Caki2 (cell line): ENCODE results near the gene SPAG9. TPM values are rescaled to one million over a fixed set of nuclear protein-coding genes. Genes with fewer than 3 reads are reported as not detected.

Source experiments
- DNase-seq: peaks from one replicate; pipeline ENCODE4 v3.0.0-alpha.2; 2015; ENCODE audit warnings: low read depth
- in situ Hi-C: cut with HindIII; loops from 2 replicates; pipeline ENCODE4 v1.10.0; 2016; ENCODE audit warnings: low sequenced_read_pairs, low pct_unique_long_range_greater_than_20kb, mixed read lengths
- total RNA-seq: library from RNA; depleted of rRNA; stranded (reverse); fragments of >200 nt; shearing (Covaris generic); gene quantifications from 2 replicates; pipeline ENCODE4 v1.2.3, GENCODE V29; 2014; ENCODE audit warnings: low replicate concordance

The SPAG9 gene
- total RNA-seq, 1 experiment from 2014 or later: 97.9 TPM

DNA sequence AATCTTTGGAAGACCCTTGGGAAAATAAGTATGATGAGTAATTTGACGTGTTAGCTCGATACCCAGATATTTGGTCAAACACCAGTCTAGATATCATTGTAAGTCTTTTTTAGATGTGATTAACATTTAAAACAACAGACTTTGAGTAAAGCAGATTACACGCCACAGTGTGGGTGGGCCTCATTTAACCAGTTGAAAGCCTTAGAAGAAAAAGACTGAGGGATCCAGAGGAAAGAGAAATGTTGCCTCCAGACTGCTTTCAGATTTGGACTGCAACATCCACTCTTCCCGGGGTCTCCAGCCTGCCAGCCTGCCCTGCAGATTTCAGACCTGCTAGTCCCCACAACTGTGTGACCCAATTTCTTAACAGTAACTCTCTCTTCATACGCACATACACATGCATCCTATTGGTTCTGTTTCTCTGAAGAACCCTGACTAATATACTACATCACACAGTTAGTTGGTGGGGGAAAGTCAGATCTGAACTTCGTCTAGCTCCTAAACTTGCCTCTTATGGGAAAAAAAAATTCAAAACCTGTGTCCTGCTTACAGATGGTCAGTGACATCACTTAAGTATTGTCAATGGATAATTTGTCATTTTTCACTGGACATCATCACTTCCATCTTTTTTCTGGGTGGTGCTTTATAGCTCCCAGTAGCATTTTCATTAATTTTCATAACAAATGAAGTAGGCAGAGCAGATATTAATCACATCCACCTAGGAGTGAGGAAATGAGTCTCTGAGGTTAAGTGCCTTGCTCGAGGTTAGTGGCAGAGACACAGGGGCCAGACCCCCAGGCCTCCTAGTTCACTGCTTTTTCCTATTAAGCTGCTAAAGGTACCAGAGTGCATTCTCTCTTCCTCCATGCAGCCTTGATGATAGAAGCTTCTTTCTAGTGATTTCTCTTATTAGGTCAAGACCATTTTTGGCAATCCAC, 146.8 kb downstream of the SPAG9 start:
- in situ Hi-C loops: no loop called here
- no peak for DNase-seq

DNA sequence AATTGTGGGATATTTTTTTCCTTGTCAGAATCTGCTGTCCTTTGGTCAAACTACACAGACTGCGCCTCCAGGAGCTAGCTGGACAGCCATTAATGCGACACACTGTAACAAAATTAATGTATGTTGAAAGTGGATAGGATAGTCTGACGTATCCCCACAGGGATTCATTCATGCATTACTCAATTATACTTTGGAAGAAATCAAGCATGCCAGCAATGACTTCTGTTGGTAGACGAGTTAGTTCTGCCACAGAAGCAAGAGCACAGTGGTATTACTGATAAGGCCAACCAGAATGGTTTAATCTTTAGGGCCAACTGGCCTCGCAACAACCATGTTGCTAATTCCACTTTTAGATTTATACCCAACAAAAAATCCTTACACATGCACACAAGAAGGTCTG, 148.1 kb downstream of the SPAG9 start:
- peak; percentile 26 for DNase-seq
- in situ Hi-C loops: no loop called here

DNA sequence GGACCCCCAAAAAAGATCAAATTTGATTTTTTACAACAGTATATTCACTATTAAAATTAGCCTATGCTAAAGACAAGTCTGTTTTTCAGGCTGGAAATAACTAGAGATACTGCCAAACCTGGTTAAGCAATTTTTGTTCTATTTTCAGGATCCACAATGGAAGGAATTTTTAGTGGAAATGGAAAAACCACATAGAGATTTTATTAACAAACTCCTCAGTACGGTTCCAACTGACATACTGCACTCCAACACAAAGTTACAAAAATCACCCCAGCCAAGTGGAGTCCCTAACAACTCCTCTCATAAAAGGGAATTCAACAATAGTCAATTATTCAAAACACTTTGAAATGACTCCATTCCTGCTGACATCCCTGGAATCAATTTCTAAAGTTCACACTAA, 152.9 kb downstream of the SPAG9 start:
- in situ Hi-C loops: loop anchor here (10.0 kb wide), 1 partner anchor 103 kb away; the partner anchor contains the start of gene TOB1
- DNase-seq: no peak

DNA sequence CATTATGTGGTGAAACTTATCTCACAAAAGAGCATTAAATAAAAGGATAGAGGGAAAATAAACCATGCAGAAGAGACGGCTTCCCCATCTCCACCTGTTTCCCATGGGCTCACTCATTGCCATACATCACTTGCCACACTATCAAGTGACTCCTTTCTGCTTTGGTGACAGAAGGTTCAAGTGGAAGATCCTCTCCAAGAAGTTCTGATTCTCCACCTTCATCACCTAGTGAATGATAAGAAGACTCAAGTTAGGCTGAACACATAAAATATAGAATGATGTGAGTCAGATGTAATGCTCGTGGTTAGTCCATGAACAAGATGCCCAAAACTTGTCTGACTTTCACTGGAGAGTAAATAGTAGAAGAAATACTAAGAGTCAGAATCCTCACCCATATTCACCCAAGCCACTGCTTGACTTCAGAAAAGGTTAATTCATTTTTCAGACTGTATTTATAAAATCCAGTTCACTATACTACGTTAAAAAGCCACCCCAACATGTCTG, 154.5 kb downstream of the SPAG9 start:
- no peak for DNase-seq
- in situ Hi-C loops: loop anchor here (10.0 kb wide), 1 partner anchor 101 kb away; the partner anchor contains the start of gene TOB1

DNA sequence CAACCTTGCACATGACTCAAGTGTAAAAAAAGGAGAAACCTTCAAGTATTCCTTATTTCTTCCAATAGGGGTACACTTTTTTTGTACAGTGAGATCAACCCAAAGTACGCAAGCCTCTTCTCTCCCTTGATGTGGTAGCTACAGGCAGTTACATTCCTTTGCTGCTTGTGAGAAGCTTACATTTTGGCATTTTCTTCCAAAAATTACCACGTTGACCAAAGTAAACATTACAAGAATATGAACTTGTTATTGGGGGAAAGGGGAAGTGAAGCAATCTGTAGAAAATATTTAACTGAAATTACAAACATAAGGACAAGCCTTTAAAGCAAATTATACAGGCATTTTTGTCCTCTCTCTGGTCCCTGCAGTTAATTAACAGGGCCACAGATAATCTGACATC, 157.5 kb downstream of the SPAG9 start:
- DNase-seq: no peak
- in situ Hi-C loops: loop anchor here (10.0 kb wide), 1 partner anchor 98 kb away; the partner anchor contains the start of gene TOB1

DNA sequence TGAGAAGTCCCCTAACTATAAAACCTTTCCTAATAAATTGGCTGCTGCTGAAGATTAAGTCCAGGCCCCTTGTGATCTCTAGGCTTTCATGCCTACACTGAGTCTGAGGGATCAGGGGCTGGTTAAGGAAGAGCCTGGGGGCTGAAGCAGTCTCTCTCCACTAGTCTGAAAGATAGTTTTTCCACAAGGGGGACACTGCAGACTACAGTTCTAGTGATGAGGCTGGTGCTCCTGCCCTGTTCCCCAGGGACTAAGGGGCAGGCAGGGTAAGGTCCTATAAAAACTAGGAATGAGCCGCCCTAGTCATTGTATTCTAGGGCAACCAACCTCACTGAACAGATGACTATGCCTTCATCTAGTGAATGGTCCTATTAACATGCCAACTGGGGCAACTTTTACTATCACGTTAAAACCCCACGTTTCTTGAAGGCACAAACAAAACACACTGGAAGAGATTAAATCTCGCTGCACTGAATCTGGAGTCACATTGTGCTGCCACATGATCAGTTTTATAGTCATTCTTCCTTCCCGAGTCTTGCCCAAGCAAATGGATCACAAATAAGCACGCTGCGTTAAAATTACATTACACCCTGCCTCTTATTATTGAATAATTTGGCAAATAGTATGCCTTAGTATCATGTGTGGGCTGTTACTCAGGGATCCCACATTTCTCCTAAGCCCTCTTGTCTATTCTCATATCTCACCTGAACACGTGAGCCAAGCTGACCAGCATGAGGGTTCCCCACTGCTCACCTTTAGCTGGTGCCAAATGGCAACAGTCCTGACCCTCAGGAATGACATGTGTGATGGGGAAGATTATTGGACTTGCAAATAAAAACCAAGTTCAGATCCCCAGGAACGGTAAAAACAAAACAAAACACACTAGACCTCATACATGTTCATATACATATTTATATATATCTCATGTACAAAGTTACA, 159.1 kb downstream of the SPAG9 start:
- no peak for DNase-seq
- in situ Hi-C loops: loop anchor here (10.0 kb wide), 1 partner anchor 97 kb away; the partner anchor contains the start of gene TOB1

DNA sequence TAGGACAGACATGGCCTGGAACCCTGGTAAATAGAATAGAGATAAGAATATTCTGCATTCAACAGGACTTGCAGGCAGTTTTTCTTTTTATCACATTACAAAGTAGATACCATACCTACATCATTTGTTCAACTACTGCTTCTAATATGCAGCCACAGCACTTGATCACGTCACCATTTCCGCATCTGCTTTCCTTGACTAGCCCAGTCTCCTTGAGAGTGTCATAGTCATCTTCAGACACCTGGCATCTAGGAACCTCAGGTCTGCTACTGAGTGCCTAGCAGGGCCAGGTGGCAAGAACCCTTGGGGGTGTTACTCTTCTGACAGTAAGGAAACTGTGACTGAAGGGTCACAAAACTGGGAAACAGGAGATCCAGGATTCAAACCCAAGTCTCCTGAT, 161.3 kb downstream of the SPAG9 start:
- no peak for DNase-seq
- in situ Hi-C loops: no loop called here

DNA sequence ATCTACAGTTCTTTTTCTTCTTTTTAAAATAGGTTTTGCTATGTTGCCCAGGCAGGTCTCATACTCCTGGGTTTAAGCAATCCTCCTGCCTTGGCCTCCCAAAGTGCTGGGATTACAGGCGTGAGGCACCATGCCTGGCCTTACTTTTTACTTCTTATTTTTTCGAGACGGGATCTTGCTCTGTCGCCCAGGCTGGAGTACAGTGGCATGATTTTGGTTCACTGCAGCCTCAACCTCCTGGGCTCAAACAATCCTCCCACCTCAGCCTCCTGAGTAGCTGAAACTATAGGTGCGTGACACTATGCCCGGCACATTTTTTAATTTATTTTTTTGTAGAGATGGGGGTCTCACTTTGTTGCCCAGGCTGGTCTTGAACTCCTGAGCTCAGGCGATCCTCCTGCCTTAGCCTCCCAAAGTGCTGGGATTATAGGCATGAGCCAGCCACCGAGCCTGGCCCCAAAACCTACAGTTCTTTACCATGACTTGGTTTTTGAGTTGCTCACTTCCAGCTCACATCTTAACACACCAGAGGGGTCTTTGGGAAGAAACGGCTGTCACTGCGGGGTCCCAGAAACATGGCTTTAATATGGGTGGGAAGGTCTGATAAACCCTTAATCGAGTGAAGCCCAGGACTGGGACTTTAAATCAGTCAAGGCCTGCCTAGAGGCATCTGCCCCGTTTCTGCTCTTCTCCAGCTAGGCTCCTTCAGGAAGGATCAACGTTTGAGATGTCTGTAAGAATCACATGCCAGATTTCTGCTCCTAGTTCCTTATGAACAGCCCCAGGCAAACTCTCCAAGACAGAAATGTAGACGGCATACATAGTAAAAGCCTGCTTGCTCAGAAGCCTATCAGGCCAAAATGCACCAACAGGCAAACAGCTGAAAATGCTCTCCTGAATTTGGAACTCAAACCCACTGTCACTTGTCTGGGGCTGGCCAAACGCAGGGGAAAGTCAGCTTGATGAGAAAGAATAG, 162.8 kb downstream of the SPAG9 start:
- DNase-seq: no peak
- in situ Hi-C loops: no loop called here

DNA sequence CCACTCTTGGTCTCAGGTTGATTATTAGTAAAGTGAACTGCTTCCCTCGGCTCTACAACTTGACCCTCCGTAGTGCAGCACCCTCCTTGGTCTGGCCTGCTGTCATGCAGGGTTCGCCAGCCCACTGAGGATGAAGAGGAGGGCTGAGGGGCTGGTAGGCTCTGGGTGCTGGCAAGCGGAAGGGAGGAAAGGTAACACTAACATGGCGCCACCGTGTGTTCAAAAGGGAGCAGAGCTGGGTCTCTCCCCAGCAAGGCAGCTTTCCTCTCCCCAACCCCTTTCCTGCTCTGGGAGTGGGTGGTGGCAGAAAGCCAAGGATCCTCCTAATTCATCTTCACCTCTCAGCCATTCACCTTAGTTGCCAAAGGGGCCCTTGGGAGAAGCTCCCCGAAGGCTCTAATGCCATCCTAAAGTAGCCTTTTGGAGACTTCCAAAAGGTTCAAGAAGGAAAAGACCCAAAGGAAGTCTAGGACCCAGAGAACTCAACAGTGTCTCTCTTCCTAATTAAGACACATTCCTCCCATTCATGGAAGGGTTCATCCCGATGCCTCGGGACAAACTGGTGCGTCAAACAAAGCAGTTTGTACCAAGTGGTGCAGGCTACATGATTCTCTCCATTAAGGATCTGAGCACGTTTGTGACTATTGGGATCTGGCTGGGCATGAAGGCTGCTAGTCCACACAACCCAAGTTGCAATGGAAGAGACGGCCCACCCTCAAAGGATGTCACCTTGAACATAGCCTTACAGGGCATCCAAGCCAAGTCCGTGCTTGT, 163.7 kb downstream of the SPAG9 start:
- peak; percentile 52 for DNase-seq
- in situ Hi-C loops: no loop called here

DNA sequence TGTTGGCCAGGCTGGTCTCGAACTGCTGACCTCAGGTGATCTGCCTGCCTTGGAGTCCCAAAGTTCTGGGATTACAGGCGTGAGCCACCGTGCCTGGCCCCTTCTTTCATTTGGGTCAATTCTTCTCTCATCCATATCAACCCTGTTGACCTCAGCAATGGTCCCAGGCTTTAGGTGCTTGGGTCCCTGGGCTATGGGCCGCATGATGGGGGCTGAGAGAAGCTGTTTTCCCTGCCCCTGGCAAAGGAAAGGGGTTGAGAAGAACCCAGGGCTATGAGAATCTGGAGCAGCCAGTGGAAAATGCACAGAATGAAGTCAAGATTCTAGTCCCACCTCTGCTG, 164.3 kb downstream of the SPAG9 start:
- DNase-seq: no peak
- in situ Hi-C loops: no loop called here

DNA sequence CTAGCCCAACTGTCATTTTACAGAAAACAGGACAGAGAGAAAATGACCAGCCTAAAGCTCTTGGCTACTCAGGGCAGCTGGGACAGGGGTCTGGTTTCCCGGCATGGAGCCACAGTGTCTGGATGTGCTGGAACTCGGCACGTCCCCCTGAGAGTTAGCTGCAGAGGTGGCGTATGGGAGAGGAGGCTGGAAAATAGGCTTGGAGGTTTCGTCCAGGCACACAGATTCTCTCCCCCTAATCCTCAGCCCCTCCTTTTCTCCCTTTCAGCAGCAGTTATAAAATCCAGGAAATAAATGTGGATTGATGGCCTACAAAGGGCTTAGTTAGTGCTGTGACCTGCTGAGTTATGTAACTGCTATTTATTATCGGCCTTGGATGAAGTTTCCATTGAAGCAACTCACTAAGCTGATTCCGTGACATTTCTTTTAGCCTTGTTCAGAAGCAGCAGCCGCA, 165.0 kb downstream of the SPAG9 start:
- in situ Hi-C loops: no loop called here
- no peak for DNase-seq

DNA sequence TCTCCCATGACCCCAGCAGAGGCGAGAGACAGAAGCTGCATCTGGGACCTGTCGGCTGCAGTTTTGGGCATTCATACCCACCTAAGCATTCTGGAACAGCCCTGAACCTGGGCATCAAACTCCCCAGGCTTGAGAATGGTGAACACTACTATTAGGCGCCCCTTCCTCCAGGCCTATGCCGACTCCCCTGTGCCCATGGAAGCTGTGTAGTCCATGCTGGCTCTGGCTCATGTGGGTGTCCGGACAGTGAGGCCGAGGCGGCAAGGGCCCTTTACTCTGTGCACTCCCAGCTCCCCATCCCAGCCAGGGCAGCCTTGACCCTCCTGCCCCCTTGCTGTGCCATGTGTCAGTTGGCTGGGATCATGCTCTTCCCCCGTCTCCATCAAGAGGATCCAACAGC, 165.5 kb downstream of the SPAG9 start:
- in situ Hi-C loops: no loop called here
- no peak for DNase-seq

DNA sequence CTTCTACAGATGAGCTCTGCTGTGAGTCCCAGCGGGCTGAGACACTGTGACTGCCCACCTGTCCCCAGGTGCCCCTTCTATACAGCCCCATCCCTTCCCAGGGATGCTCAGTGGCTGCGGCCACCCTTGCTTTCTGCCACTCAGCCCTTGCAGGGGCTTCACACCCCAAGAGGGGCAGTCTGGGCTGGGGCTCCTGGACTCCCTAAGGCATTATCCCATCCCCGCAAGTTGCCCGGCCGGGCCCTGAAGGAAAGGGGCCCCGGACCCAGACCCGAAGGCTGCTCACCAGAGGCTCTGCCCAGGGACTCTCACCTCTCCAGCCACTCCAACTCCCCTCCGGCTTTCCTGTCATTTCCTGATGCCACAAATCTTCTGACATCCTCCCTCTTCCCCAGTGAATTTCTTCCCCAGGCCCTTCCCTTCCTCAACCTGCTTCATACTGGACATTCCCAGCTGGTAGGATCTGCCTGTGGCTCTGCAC, 166.0 kb downstream of the SPAG9 start:
- no peak for DNase-seq
- in situ Hi-C loops: no loop called here

DNA sequence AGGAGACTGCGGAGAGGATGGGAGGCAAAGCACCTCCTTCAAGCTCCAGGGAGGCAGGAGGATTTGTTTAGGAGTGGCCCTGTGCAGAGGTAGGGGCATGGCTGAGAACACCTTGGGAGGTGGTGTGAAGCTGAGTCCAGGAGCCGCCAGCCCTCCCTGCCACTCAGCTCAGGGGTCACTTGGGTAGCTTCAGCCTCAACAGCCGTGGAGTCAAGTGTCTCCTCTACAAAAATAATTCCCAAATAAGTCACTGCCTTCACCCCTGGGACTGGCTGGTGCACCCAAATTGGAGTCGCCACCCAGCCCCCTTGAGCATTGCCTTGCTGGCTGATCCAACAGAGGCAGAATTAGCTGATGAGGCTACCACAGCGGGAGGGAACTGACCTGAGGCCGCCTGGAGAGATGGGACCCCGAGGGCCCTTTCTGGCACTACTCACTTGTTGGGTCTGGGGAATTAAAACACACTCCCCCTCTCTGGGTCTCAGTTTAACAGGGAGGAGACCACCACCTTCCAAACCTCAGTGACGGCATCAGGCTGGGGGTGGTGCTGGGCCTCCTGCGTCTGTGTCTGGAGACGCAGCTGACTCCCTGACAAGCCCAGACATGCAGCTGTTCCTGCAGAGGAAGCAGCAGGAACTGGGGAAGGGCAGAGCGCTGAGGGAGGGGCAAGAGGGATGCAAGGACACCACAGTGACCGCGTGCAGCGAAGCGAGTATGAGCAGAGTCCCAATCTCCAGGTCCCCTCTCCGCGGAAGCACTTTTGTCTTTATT, 166.7 kb downstream of the SPAG9 start:
- peak; percentile 80 for DNase-seq
- in situ Hi-C loops: no loop called here

DNA sequence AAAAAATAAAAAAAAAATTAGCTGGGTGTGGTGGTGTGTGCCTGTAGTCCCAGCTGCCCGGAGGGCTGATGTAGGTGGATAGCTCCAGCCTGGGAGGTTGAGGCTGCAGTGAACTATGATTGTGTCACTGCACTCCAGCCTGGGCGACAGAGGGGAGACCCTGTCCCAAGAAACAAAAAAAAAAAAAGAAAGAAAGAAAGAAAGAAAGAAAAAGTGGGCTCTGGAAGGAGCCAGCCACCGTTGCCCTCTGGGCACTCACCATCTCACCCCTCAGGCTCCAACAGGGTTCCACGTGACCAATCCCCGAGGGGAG, 167.2 kb downstream of the SPAG9 start:
- no peak for DNase-seq
- in situ Hi-C loops: no loop called here

DNA sequence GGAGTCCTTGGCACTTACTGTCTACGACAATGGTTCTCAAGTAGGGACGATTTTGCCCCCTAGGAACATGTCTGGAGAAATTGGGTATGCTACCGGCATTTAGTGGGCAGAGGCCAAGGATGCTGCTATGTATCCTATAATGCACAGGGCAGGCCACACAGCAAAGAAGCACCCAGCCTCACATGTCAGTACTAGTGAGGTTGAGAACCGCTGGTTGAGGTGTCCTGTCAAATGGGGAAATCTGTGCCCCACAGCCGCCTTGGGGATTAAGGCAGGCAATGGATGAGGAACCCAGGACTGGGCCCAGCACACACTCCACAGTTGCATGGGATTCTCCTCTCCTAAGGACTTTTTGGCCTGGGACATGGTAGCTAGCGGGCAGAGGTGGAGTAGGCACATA, 167.8 kb downstream of the SPAG9 start:
- DNase-seq: no peak
- in situ Hi-C loops: no loop called here
